ENCODE results near the gene TSPAN18. TPM values are rescaled to one million over a fixed set of nuclear protein-coding genes. Genes with fewer than 3 reads are reported as not detected.

TSPAN18 gene
- total RNA-seq, 1 donor from 2014 or later: 2.8 TPM

DNA sequence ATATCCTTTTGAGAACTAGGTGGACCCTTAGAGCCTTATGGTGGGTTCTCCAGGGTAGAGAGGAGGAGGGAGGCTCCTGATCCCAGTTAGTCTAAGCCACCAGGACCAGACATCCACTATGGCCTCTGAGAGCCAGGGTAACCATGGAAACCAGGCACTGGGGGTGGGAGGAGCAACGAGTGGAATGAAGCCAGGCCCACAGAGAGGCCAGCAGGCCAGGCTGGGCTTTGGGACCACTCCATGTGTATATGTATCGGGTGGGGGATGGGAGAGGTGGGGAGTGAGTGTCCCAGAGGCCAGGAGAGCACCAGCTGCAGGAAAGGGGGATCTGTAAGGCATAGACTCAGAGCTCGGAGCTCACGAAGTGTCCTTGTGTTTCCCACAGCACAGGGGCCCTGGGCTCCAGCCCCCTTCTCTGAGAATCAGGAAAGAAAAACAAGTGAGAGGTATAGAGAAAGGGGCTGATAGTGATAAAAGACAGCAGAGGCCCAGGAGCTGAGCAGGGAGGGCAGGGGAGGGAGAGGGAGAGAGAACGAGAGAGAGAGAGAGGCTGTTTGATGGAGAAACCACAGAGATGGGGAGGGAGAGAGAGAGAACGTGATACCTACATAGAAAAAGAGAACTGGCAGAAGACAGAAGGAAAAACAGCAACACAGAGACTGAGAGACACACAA, 15.5 kb upstream of the TSPAN18 start:
- TF ChIP-seq, protein P1, sequence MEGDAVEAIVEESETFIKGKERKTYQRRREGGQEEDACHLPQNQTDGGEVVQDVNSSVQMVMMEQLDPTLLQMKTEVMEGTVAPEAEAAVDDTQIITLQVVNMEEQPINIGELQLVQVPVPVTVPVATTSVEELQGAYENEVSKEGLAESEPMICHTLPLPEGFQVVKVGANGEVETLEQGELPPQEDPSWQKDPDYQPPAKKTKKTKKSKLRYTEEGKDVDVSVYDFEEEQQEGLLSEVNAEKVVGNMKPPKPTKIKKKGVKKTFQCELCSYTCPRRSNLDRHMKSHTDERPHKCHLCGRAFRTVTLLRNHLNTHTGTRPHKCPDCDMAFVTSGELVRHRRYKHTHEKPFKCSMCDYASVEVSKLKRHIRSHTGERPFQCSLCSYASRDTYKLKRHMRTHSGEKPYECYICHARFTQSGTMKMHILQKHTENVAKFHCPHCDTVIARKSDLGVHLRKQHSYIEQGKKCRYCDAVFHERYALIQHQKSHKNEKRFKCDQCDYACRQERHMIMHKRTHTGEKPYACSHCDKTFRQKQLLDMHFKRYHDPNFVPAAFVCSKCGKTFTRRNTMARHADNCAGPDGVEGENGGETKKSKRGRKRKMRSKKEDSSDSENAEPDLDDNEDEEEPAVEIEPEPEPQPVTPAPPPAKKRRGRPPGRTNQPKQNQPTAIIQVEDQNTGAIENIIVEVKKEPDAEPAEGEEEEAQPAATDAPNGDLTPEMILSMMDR (IDR thresholded peaks at IDR 0.05): no peak
- POLR2A ChIA-PET: no interaction called here
- Mint-ChIP-seq H3K4me1 (no peaks in the 10 kb centered on the region), H3K27ac (no peak overlapping the region), H3K9me3 (peaks cover 11% of the 10 kb centered on the region), H3K27me3 (peaks cover 16% of the 10 kb centered on the region), H3K36me3 (ENCODE audit: low read depth) (no peaks in the 10 kb centered on the region), H3K4me3 (no peak overlapping the region)
- DNase-seq (no peak), ATAC-seq (ENCODE audit: low read depth) (no peak)
- intact Hi-C loops (cut with micrococcal nuclease): no loop called here
- CTCF ChIA-PET: no interaction called here

DNA sequence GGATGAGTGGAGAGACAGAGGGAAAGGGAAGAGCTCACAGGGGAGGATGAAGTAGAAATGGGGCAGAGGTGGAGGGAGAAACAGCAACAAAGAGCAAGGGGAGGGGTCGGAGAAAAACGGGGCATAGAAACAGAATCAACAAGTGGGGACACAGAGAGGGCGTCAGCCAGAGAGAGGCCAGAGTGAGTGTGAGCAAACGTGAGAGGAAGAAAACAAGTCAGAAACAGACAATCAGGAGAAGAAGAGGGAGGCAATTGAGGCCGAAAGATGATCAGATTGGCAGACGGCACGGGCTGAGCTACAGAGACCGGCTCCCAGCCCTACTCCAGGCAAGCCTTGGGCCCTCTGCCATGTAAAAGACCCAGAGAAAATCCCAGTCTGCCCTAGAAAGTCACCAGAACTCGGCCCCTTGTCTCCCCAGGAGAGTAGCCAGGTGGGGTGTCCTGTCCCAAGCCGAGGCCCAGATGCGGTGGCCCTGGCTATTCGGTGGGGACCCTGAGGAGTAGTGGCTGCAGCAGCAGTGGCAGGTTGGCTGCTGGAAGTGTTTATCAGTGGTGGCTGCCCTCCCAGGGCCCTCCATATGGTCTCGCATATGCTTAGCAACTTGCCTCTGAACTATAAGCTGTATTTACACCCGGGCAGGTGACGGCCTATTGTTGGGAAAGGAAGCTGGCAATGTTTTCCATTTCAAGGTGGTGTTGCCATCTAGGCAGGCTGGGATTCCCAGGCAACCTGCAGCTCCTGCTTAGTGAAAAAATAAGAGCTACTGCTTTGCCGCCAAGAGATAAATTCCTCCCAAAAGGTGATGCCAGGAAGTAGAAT, 14.8 kb upstream of the TSPAN18 start:
- ATAC-seq (ENCODE audit: low read depth): no peak
- Mint-ChIP-seq H3K27me3 (peaks cover 16% of the 10 kb centered on the region), H3K9me3 (peaks cover 9% of the 10 kb centered on the region), H3K27ac (no peak overlapping the region), H3K4me1 (no peaks in the 10 kb centered on the region), H3K36me3 (ENCODE audit: low read depth) (no peaks in the 10 kb centered on the region), H3K4me3 (no peak overlapping the region)
- ChIA-PET CTCF (no interaction called here), POLR2A (no interaction called here)
- DNase-seq: no peak
- intact Hi-C loops (cut with micrococcal nuclease): no loop called here
- TF ChIP-seq, protein P1 (IDR thresholded peaks at IDR 0.05): no peak

DNA sequence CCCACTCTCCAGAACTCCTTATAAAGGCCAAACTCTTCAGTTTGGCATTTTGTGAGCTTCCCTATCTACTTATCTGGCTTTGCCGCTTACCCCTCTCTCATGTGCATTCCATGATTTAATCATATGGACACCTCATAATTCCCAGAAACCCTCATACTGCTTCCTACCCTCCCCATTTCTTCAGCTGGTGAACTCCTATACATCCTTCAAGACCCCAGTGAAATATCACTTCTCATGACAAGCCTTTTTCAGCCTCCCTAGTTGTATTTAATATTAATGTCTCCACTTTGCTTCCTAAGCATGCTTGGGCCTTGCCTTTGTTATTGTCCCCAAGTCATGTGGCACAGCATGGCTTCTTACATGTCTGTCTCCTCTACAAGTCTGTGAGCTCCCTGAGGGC, 13.7 kb upstream of the TSPAN18 start:
- no peak overlapping the region for H3K27ac Mint-ChIP-seq
- no peak overlapping the region for H3K4me3 Mint-ChIP-seq
- ATAC-seq (ENCODE audit: low read depth) (no peak), DNase-seq (no peak)
- CTCF ChIA-PET: no interaction called here
- no peaks in the 10 kb centered on the region for H3K36me3 Mint-ChIP-seq (ENCODE audit: low read depth)
- no peaks in the 10 kb centered on the region for H3K4me1 Mint-ChIP-seq
- H3K9me3 Mint-ChIP-seq: peaks cover 6% of the 10 kb centered on the region
- POLR2A ChIA-PET: no interaction called here
- peaks cover 16% of the 10 kb centered on the region for H3K27me3 Mint-ChIP-seq
- intact Hi-C loops (cut with micrococcal nuclease): no loop called here
- TF ChIP-seq, protein P1 (IDR thresholded peaks at IDR 0.05): no peak

DNA sequence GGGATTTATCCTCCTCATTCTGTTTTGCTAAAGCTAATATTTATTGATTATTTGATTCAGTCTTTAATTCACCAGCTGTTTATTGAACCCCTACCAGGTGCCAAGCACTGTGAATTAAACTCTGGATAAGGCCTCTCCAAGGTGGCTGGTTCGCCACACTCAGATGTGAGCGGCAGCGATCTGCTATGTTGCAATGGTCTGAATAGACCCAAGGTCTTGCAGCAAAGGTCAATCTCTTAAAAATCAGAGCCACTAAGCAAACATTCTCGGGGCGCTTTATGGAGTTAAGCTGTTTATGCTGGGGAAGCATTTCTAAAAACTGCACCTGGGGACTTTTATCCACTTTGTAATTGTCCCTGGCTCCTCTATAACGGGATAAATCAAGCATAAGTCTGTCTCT, 10.5 kb upstream of the TSPAN18 start:
- TF ChIP-seq, protein P1 (IDR thresholded peaks at IDR 0.05): no peak
- H3K27me3 Mint-ChIP-seq: peaks cover 18% of the 10 kb centered on the region
- CTCF ChIA-PET: no interaction called here
- no peaks in the 10 kb centered on the region for H3K36me3 Mint-ChIP-seq (ENCODE audit: low read depth)
- no peak for DNase-seq
- H3K9me3 Mint-ChIP-seq: peaks cover 3% of the 10 kb centered on the region
- intact Hi-C loops (cut with micrococcal nuclease): no loop called here
- H3K4me3 Mint-ChIP-seq: no peak overlapping the region
- no peaks in the 10 kb centered on the region for H3K4me1 Mint-ChIP-seq
- no peak overlapping the region for H3K27ac Mint-ChIP-seq
- no peak for ATAC-seq (ENCODE audit: low read depth)
- POLR2A ChIA-PET: no interaction called here

DNA sequence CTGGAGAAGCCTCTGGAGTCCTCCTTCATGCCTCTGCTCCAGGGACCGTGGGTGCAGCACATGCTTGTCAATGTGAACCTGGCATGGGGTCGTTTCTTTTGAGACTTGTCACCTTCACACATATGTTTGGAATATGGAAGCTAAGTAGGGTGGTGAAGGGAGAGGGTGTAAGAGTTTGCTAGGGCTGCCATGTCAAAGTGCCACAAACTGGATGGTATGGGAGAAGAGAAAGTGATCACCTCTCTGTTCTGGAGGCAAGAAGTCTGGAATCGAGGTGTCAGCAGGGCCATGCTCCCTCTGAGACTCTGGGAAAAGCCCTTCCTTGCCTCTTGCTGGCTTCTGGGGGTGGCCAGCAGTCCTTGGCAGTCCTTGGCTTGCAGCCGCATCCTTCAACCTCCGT, 8.7 kb upstream of the TSPAN18 start:
- Mint-ChIP-seq H3K27ac (no peak overlapping the region), H3K4me1 (no peaks in the 10 kb centered on the region), H3K9me3 (peaks cover 3% of the 10 kb centered on the region), H3K27me3 (peaks cover 18% of the 10 kb centered on the region), H3K4me3 (no peak overlapping the region), H3K36me3 (ENCODE audit: low read depth) (no peaks in the 10 kb centered on the region)
- TF ChIP-seq, protein P1 (IDR thresholded peaks at IDR 0.05): no peak
- no peak for DNase-seq
- no peak for ATAC-seq (ENCODE audit: low read depth)
- intact Hi-C loops (cut with micrococcal nuclease): no loop called here
- ChIA-PET CTCF (no interaction called here), POLR2A (no interaction called here)
